WTC11 (cell line): ENCODE measurements around the gene AMPD3. TPM values are rescaled to one million over a fixed set of nuclear protein-coding genes. Genes with fewer than 3 reads are reported as not detected.

Experiments used
- ATAC-seq: fragments of 200-7000 bp; cut with Tn5 transposase; 2 replicates; pipeline ENCODE4 v1.10.0; 2021; ENCODE audit warnings: mild to moderate bottlenecking, moderate library complexity
- CTCF ChIA-PET: fragments of 300-600 bp; sonication (Branson Sonifier 250); formaldehyde crosslinking; loops from one replicate; lab custom pipeline; 2021; ENCODE audit warnings: antibody characterized with exemption; lab: Charles Lee
- POLR2A ChIA-PET: fragments of 350-600 bp; sonication (Branson Sonifier 250); formaldehyde crosslinking; loops from one replicate; lab custom pipeline; 2021; ENCODE audit warnings: antibody characterized with exemption; lab: Charles Lee
- DNase-seq: peaks from one replicate; pipeline ENCODE4 v3.0.0; 2021; ENCODE audit warnings: low spot score
- H3K27ac Mint-ChIP-seq: 2 replicates; pipeline ENCODE4 v1.8.0; 2021; ENCODE audit warnings: mixed read lengths
- H3K27me3 Mint-ChIP-seq: 2 replicates; pipeline ENCODE4 v1.8.0; 2021; ENCODE audit warnings: low read depth, mild to moderate bottlenecking, moderate library complexity, mixed read lengths
- H3K36me3 Mint-ChIP-seq: 2 replicates; pipeline ENCODE4 v1.8.0; 2021; ENCODE audit warnings: mixed read lengths
- H3K4me1 Mint-ChIP-seq: 2 replicates; pipeline ENCODE4 v1.8.0; 2022; ENCODE audit warnings: mixed read lengths
- H3K4me3 Mint-ChIP-seq: 2 replicates; pipeline ENCODE4 v1.8.0; 2021; ENCODE audit warnings: mild to moderate bottlenecking, moderate library complexity, mixed read lengths
- H3K9me3 Mint-ChIP-seq: 2 replicates; pipeline ENCODE4 v1.8.0; 2021; ENCODE audit warnings: mixed read lengths
- ATF3 ChIP-seq: sonication (generic); formaldehyde crosslinking; conservative IDR thresholded peaks from 2 replicates; pipeline ENCODE4 v1.8.1; 2022; ENCODE audit warnings: mild to moderate bottlenecking, missing genetic modification reagents
- ATF6 ChIP-seq: sonication (generic); formaldehyde crosslinking; IDR thresholded peaks from 2 replicates; pipeline ENCODE4 v1.8.1; 2023; ENCODE audit warnings: mild to moderate bottlenecking, missing genetic modification reagents
- E2F1 ChIP-seq: sonication (generic); formaldehyde crosslinking; IDR thresholded peaks from 2 replicates; pipeline ENCODE4 v1.8.0; 2022; ENCODE audit warnings: mild to moderate bottlenecking, missing genetic modification reagents
- HMGXB4 ChIP-seq: sonication (generic); formaldehyde crosslinking; IDR thresholded peaks from 2 replicates; pipeline ENCODE4 v1.8.1; 2023; ENCODE audit warnings: mild to moderate bottlenecking, moderate library complexity, missing genetic modification reagents
- MAX ChIP-seq: sonication (generic); formaldehyde crosslinking; IDR thresholded peaks from 2 replicates; pipeline ENCODE4 v1.8.0; 2022; ENCODE audit warnings: mild to moderate bottlenecking, missing genetic modification reagents
- PREB ChIP-seq: sonication (generic); formaldehyde crosslinking; IDR thresholded peaks from 2 replicates; pipeline ENCODE4 v1.8.1; 2022; ENCODE audit warnings: mild to moderate bottlenecking, missing genetic modification reagents, moderate library complexity, borderline replicate concordance
- SOX15 ChIP-seq: fragments of 250-450 bp; sonication (Bioruptor Pico); IDR thresholded peaks from 2 replicates; pipeline ENCODE4 v1.9.0; 2021; ENCODE audit warnings: mild to moderate bottlenecking
- SP1 ChIP-seq: sonication (generic); formaldehyde crosslinking; conservative IDR thresholded peaks from 2 replicates; pipeline ENCODE4 v1.8.1; 2022; ENCODE audit warnings: missing genetic modification reagents
- STAT6 ChIP-seq: sonication (generic); formaldehyde crosslinking; conservative IDR thresholded peaks from 2 replicates; pipeline ENCODE4 v1.8.1; 2023; ENCODE audit warnings: mild to moderate bottlenecking, low read depth, missing genetic modification reagents, moderate library complexity
- TCF7 ChIP-seq: sonication (generic); formaldehyde crosslinking; IDR thresholded peaks from 2 replicates; pipeline ENCODE4 v1.8.0; 2022; ENCODE audit warnings: mild to moderate bottlenecking, low read depth, missing genetic modification reagents, moderate library complexity
- ZNF121 ChIP-seq: sonication (generic); formaldehyde crosslinking; IDR thresholded peaks from 2 replicates; pipeline ENCODE4 v1.8.0; 2023; ENCODE audit warnings: missing genetic modification reagents
- ZNF263 ChIP-seq: sonication (generic); formaldehyde crosslinking; IDR thresholded peaks from 2 replicates; pipeline ENCODE4 v1.8.1; 2022; ENCODE audit warnings: low read depth, mild to moderate bottlenecking, moderate library complexity, missing genetic modification reagents
- ZNF281 ChIP-seq: sonication (generic); formaldehyde crosslinking; IDR thresholded peaks from 2 replicates; pipeline ENCODE4 v1.8.0; 2023; ENCODE audit warnings: mild to moderate bottlenecking, missing genetic modification reagents
- ZNF317 ChIP-seq: sonication (generic); formaldehyde crosslinking; IDR thresholded peaks from 2 replicates; pipeline ENCODE4 v1.8.1; 2023; ENCODE audit warnings: low read depth, mild to moderate bottlenecking, moderate library complexity, missing genetic modification reagents, borderline replicate concordance
- ZNF396 ChIP-seq: fragments of 250-450 bp; sonication (Bioruptor Pico); IDR thresholded peaks from 2 replicates; pipeline ENCODE4 v1.8.0; 2021; ENCODE audit warnings: mild to moderate bottlenecking, moderate library complexity, borderline replicate concordance
- ZNF532 ChIP-seq: fragments of 250-450 bp; sonication (Bioruptor Pico); IDR thresholded peaks from 2 replicates; pipeline ENCODE4 v1.9.0; 2021; ENCODE audit warnings: mild to moderate bottlenecking, borderline replicate concordance
- total RNA-seq: library from RNA; stranded (reverse); gene quantifications from 3 replicates; pipeline ENCODE4 v1.2.3, GENCODE V29; 2021

AMPD3 gene
- total RNA-seq, 1 experiment from 2014 or later: 6.4 TPM

- TF ChIP-seq ATF6 (CRISPR knock-in tag) (no peak), E2F1 (CRISPR knock-in tag) (no peak), HMGXB4 (CRISPR knock-in tag) (no peak), SP1 (CRISPR knock-in tag) (no peak), ZNF532 (CRISPR knock-in tag) (no peak), MAX (CRISPR knock-in tag) (no peak), SOX15 (CRISPR knock-in tag) (no peak), ZNF121 (CRISPR knock-in tag) (no peak), ZNF396 (CRISPR knock-in tag) (no peak), ATF3 (CRISPR knock-in tag) (no peak), ZNF281 (CRISPR knock-in tag) (no peak)
Observed at GRCh38 chr11:10432971-10433370, 22.1 kb upstream of the AMPD3 start (continued).

- ChIA-PET CTCF (no interaction called here), POLR2A (no interaction called here)
- Mint-ChIP-seq H3K9me3 (no peaks in the 10 kb centered on the region), H3K27ac (no peak overlapping the region), H3K36me3 (no peaks in the 10 kb centered on the region), H3K4me1 (no peaks in the 10 kb centered on the region), H3K27me3 (no peaks in the 10 kb centered on the region; the same call in 1 of the 2 replicates), H3K4me3 (no peak overlapping the region)
- ATAC-seq (no peak), DNase-seq (no peak)
- no peak for TF ChIP-seq STAT6
- TF ChIP-seq PREB (CRISPR knock-in tag): no peak
- TF ChIP-seq ZNF317: no peak
- no peak for TF ChIP-seq TCF7
- TF ChIP-seq ZNF263: no peak
Observed at GRCh38 chr11:10436224-10436623, 18.8 kb upstream of the AMPD3 start.
